Kidney glomerular epithelial cell (primary cell): ENCODE data around the gene ILF2.

Source experiments
- DNase-seq: peaks from one replicate; lab custom pipeline; 2025; lab: John Stamatoyannopoulos, UW

Gene ILF2

DNA sequence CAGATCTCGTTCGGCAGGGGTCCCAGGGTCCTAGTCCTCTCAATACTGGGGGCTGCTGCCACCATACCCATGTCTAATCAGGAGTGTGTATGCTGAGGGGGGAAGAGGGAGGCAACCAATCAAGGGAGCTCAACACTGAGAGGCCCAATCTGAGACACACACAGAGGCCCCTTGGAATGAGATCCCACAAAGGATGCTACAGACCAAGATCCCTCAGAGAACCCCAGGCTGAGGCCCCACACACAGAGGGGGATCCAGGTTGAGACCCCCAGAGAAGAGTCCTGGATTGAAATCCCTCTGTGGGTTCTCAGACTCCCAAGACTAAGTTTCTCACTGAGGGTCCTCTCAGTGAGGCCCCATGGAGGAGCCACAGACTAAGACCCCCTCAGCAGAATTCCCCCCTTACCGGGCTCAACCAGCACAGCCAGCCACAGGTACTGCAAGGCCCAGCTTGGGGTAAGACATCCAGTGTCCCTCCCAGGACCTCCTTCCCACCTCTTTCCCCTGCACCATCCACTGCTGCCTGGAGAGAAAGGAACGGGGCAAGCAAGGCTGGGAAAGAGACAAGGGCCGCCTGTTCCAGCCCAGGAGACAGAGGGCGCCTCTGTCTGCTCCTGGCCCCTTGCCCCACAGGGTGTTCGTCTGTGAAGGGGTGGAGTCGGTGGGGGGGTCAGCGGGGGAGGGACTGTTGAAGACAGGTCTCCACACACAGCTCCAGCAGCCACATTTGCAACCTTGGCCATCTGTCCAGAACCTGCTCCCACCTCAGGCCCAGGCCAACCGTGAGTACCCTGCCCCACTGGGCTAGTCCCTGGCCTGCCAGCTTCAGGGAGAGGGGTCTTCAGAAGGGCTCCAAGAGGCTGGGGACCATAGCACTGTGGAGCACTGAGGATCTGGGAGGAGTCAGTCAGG, 42.8 kb downstream of the ILF2 start, which contains the start of gene S100A1:
Gene S100A1 (plus strand): TSS at position 720 of the 912 bp plus-strand sequence. CDS start 2,088 bp downstream, outside the sequence.
- no peak for DNase-seq

DNA sequence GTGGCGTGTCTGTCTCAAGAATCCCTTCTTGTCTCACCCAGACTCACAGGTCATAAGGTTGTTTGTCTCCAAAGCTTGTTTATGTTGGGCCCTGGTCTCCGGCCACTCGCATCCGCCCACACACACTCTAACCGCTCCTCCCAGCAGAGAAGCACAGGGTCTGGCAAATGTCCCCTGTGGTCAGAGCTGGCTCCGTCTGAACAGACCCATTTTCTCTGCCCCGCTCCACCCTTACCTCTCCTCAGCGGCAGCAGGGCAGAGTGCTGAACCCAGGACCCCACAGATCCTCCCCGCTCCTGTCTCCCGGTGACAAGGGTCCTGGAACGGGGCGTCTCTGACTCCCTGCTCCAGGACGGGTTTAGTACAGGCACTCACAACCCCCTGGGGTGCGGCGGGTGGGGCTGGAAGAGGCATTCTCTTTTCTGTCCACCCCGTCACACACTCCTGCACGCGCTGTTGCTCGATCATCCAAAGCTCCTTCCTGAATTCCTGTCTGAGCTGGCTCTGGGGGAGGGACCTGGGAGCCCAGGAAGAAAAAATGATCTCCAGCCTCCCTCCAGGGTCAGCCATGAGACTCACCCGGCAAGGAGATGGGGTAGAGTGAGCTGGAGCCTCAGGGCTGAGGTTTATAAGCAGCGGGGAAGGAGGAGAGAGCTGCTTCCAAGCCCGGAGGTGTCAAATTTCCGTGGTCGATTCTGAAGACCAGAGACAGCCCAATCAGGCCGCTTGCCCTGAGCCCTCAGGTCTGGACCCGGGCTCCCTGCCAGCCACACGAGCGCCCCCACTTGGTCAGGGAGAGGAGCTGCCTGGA, 43.7 kb downstream of the ILF2 start, which contains the start of gene S100A13:
Gene S100A13 (minus strand): TSS at position 602 of the 811 bp plus-strand sequence. CDS start 1,033 bp downstream, outside the sequence.
- peak; percentile 95 for DNase-seq

DNA sequence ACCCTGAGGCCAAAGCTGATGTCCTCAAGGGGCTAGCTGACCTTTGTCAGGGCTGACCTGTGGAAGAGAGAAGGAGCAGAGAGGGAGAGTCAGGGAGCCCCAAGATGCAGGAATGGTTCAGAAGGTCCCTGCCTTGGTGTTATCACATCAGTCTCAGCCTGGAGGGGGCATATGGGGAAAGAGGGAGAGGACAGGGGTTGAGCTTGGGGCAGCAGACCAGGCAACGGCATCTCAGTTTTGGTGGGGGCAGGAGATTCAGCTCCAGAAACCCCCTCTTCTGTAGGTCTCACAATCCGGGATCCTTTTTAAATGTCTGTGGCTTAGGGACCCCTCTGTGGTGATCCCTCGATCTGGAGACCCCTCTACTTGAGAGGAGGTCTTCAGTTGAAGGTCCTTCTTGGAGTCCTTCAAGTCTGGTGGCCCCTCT, 44.3 kb downstream of the ILF2 start:
- no peak for DNase-seq

DNA sequence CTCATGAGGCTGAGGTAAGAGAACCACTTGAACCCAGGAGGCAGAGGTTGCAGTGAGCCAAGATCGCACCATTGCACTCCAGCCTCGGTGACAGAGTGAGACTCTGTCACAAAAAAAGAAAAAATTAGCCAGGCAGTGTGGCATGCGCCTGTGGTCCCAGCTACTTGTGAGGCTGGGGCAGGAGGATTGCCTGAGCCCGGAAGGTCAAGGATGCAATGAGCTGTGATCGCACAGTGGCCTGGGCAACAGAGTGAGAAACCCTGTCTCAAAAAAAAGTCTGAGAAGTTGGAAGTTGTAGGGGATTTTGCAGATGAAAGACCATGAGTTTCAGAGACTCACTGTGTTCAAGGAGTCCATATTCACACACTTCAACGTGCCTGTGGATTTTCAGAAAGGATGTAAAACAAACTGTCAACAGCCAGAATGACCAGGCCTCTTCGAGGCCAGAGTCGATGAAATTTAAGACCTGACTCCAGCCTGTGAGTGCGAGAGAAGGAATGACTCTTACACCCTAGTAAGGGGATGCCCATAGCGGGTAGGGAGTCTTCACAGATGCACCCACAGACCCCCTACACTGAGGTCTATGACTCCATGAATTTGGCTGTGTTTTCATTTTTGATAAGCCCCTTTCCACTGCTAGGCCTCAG, 45.7 kb downstream of the ILF2 start:
- DNase-seq = no peak

DNA sequence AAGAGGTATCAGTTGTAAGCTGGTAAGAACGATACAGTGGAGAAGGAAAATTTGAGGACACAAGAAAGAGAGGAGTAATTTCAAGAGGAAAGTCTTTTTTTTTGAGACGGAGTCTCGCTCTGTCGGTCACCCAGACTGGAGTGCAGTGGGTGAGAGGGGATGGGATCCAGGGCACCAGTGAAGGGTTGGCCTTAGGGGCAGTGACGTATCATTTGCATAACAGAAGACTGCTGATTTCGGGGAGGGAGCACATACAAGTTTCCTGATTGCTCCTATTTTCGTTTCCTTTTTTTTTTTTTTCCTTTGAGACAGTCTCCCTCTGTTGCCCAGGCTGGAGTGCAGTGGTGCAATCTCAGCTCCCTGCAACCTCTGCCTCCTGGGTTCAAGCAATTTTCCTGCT, 47.7 kb downstream of the ILF2 start:
- DNase-seq = no peak

DNA sequence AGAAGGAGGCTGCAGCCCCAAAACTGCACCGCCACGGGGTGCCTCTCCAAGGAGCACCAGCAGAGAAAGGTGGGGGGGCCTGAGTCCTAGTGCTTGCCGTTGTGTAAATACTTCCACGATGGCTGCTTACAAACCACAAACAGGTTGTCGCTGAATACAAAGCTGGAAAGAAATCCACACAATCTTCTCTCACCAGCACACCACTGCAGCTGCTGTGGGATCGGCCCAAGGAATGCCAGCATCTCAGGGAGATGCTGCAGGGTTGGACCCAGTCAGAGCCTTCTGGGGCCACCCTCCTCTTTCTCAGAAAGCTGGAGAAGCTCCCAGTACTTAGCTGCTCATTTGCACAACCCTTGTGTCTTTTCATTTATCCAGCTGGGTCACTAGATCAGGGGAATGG, 51.6 kb downstream of the ILF2 start:
- no peak for DNase-seq

DNA sequence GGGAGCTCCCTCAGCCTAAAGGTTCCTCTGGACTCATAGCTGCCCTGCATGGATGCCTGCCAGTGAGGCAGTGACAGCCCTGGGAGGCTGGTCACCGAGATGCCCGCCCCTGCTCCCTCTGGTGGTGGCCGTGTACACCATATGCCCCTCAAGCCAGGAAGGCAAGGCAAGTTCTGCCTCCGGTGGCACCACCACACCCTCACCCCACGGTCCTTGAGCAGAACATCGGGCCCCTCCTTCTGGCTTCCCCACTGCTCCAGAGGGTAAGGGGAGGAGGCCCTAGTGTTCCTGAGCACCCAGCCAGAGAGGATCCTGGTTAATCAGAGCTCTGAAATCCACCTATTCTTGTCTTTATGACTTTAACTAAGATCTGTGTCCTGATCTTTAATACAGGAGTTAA, 53.1 kb downstream of the ILF2 start:
- DNase-seq = no peak

DNA sequence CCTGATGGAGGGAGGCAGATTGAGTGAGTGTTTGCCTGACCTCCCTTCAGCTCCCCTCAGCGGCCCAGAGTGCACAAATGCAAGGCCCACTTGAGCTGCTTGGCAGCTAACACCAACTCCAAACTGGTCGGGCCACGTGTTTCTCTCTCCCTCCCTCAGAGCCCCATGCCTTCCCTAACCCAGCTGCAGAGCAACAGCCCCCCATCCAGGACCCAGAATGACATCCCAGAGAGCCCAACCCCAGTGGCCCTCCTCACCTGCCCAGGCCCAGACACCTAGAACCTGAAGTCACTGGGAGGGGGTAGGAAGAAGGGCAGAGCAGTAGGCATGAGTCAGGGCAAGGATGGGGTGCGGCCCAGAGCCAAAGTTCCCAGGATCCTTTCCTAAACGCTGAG, 53.9 kb downstream of the ILF2 start:
- no peak for DNase-seq

DNA sequence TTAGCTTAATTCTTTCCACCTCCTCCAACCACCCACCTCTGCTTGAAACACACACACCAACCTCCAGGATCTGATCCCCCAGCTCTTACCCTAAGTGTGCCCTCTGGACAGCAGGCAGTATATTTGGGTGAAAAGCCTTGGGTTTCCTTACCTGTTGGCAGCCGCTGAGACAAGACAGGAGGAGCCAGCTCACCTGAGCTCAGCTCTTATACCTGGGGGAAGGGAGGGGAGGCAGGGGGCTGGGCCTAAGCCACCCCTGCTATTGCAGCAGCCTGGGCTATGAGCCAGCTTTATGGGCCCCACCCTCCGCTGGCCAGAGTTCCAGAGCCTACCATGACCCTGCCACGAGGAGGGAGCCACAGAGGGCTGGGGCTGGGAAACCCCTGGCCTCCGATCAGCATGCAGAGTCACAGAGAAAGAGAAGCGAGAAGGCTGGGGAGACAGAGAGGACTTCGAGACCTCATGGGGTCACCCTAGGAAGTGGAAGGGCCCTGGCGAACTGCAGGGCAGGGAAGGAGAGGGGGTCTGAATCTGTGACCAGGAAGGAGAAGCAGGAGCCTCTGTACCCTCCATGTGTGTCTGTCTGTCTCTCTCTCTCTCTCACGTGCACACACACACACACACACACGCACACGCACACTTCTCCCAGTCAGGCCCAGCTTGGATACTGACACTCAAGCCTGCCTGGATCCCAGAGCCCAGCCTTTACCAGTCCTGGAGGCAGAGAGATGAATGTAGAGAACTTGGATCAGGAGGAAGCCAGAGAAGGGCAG, 54.5 kb downstream of the ILF2 start, which contains the start of gene S100A14:
Gene S100A14 (minus strand): TSS at position 182 of the 773 bp plus-strand sequence. CDS start 467 bp downstream, outside the sequence.
- DNase-seq = no peak

DNA sequence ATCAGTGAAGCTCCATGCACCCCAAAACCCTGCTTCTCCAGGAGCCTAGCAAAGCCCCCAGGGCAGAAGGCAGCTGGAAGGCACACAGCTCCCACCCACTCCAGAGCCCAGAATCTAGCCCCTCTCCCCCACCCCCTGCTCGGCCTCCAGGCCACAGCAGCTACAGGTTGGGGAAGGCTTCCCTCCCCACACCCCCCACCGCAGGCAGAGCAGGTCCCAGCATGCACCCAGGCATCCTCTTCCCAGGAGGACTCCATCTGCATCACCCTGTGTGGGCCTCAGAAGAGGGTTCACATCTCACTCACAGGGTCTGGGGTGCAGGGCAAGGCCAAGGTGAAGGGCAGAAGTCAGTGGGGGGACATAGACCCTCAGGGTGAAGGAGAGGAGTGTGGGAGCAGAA, 55.4 kb downstream of the ILF2 start:
- DNase-seq = no peak

DNA sequence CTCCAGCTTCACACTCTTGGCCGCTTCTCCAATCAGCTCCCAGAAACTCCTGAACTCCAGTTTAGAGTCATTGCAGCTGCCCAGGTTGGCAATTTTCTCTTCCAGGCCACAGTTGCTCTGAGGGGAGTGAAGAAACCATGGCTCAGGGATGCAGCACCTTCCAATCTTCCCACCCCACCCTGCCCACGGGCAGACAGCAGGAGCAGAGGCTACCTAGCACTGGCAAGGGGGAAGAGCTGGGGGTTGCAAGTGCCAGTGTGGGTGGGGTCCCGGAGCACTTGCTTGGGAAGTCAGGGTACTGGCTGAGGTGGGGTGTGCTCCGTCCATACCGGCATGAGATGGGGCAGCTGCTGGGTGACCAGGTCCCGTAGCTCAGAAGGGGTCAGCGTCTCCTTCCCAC, 55.9 kb downstream of the ILF2 start:
- no peak for DNase-seq

DNA sequence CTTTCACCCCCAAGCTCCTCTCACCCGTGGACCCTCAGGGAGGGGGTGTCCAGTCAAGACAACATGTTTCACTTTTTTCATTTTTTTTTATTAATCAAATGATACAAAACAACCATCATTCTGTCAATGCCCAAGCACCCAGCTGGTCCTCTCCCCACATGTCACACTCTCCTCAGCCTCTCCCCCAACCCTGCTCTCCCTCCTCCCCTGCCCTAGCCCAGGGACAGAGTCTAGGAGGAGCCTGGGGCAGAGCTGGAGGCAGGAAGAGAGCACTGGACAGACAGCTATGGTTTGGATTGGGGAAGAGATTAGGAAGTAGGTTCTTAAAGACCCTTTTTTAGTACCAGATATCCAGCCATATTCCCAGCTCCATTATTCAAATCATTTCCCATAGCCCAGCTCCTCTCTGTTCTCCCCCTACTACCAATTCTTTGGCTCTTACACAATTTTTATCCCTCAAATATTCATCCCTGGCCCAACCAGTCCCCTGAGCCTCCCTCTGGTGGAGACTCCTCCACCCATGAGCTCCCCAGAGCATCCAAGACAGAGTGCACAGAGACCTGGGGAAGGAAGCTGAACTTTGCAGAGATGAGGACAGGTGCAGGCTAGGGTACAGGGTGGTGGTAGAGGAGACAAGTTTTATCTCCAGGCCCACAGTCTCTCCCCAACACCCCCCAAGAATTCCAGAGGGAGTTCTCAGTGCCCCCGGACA, 56.4 kb downstream of the ILF2 start:
- no peak for DNase-seq

DNA sequence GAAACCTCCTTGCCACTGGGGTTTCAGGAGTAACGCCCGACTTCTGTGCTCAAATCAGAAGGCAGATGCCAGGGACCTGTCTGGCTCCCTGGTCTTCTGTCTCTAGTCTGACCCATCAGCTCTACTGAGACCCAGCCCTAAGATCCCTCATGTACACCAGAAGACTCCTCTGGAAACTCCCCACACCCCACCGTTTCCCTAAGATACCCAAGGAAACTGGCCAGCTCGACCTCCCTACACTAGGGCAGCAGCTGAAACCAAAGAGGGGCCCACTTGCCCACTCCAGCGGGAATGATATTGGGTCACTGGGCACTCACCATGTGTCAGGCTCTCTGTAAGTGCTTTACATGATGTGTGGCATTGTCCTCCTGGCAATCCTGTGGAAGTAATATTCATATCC, 57.4 kb downstream of the ILF2 start:
- DNase-seq = no peak

DNA sequence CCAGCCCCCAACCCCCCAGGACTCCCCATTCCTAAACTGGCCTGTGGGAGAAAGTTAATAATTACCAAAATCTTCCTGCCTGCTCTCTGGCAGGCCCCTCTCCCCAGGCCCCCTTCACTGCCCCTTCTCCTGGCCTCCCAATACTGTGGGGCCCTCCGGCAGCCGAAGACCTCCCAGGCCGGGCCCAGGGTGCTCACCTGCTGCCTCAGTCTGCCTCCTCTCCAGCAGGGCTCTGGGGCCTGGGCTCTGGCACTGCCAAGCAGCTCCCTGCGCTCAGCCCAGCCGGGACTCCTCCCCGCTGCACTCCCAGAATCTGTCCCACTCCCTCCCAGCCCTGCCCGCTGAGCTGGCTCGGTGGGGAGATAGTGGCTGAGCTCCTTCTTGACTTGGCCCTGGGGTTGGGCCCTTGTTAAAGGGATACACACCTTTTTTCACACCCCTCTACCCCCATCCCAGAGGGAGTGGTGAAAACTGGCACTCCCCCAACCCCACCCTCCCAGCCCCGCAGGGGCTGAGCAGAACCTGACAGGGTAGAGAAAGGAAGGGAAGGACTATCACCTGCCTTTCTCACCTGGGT, 58.0 kb downstream of the ILF2 start, which contains the start of gene S100A16:
Gene S100A16 (minus strand): TSS at position 383 of the 577 bp plus-strand sequence. CDS start 4,986 bp downstream, outside the sequence.
- peak; percentile 57 for DNase-seq

DNA sequence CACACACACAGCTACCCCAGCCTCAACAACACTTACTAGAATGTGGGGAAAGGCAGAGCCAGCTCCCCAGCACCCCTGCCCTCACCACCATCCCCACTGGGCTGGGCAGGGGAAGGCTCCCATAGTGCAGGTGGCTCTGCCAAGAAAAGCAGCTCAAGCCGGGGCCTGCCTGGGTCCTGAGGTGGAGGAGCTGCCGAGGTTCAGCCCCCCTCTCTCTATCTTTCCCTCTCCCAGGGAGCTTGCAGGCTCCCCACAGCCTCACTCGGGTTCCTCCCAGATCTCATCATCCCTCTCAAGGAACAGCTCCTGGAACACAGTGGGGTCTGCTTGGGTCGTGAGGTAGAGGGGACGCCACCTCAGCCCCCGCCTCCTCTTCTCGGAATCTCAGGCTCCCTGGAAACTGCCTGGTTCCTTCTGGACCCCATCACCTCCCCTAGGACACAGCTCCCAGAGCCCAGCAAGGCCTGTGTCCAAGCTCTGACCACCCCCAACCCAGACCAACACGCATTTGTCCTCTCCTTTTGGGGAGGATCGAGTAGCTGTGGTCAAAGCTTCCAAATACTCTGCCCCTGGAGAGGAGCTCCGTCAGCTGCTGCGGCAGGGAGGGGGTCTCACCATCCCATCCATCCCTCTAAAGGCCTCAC, 58.6 kb downstream of the ILF2 start:
- DNase-seq = peak; percentile 38
